ENCODE measurements around the gene SPG21. TPM values are rescaled to one million over a fixed set of nuclear protein-coding genes. Genes with fewer than 3 reads are reported as not detected.

The SPG21 gene
- total and polyA plus RNA-seq, 2 donors (not counting 1 experiment from before 2014, with no cell fraction given) = 43.7 to 94.4 TPM

DNA sequence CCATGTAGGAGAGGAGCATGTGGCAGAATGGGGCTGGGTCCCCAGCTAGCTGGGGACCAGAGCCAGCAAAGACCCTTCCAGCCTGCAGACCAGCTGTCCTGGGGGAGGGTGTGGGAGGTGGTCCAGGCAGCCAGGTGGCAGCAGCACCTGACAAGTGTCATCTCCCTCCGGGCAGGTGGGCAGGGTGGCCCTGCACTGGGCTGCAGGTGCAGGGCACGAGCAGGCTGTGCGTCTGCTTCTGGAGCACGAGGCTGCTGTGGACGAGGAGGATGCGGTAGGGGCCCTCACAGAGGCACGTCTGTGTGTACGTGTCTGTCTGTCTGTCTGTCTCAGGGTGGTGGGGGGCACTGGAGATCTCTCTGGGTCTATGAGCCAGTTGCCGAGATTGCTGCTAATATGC is 72.5 kb downstream of the SPG21 start:
- H3K4me3 ChIP-seq (ENCODE audit: control extremely low read depth in 1 of 5, extremely low read depth in 1 of 5, insufficient read depth in 1 of 5, low read depth in 2 of 5, low read length in 4 of 5) = no peak overlapping the region
- 92% methylated on average over 8 of the region's 9 CpGs for WGBS (ENCODE audit: insufficient coverage)
- ChIA-PET POLR2A (no interaction called here), CTCF (interaction anchor here (1.0 kb wide), 1 partner anchor 187 kb away, joined by 3 read pairs; no protein-coding TSS in a partner anchor)
- no peak overlapping the region for H3K27ac ChIP-seq (ENCODE audit: low read length in 2 of 2)
- TF ChIP-seq EZH2 (IDR thresholded peaks at IDR 0.05; ENCODE audit: borderline replicate concordance, insufficient read depth, low read depth, low read length, poor library complexity, severe bottlenecking) = no peak
- TF ChIP-seq, protein P1, sequence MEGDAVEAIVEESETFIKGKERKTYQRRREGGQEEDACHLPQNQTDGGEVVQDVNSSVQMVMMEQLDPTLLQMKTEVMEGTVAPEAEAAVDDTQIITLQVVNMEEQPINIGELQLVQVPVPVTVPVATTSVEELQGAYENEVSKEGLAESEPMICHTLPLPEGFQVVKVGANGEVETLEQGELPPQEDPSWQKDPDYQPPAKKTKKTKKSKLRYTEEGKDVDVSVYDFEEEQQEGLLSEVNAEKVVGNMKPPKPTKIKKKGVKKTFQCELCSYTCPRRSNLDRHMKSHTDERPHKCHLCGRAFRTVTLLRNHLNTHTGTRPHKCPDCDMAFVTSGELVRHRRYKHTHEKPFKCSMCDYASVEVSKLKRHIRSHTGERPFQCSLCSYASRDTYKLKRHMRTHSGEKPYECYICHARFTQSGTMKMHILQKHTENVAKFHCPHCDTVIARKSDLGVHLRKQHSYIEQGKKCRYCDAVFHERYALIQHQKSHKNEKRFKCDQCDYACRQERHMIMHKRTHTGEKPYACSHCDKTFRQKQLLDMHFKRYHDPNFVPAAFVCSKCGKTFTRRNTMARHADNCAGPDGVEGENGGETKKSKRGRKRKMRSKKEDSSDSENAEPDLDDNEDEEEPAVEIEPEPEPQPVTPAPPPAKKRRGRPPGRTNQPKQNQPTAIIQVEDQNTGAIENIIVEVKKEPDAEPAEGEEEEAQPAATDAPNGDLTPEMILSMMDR (IDR thresholded peaks at IDR 0.05) = no peak
- no peak overlapping the region for H3K4me2 ChIP-seq (replicated peaks; ENCODE audit: low read depth, low read length, poor library complexity, severe bottlenecking)
- Mint-ChIP-seq H3K4me3 (no peak overlapping the region), H3K27ac (no peak overlapping the region), H3K27me3 (no peaks in the 10 kb centered on the region), H3K4me1 (peaks cover under 1% of the 10 kb centered on the region), H3K9me3 (ENCODE audit: insufficient read depth) (no peaks in the 10 kb centered on the region)
- H3K9me3 ChIP-seq (ENCODE audit: control extremely low read depth in 1 of 3, control insufficient read depth in 2 of 3, insufficient read depth in 1 of 3, low read length in 2 of 3) = no peaks in the 10 kb centered on the region
- DNase-seq (no peak), ATAC-seq (ENCODE audit: low read depth) (no peak)
- intact Hi-C loops (cut with micrococcal nuclease) = no loop called here
- H3K4me1 ChIP-seq (ENCODE audit: control insufficient read depth in 2 of 2, insufficient read depth in 2 of 2, low read length in 2 of 2) = no peaks in the 10 kb centered on the region
- H3K27me3 ChIP-seq (replicated peaks in 1 of 4; ENCODE audit: control extremely low read depth in 1 of 4, control insufficient read depth in 3 of 4, insufficient read depth in 4 of 4, low read length in 3 of 4) = peaks cover 0 to 2% (median 0%) of the 10 kb centered on the region in 4 experiments
- no peak overlapping the region for H3K9ac ChIP-seq (ENCODE audit: low read length)
- H2AFZ ChIP-seq (ENCODE audit: insufficient read depth, low read depth, low read length, poor library complexity, severe bottlenecking) = no peak overlapping the region
- H4K20me1 ChIP-seq (ENCODE audit: control insufficient read depth, insufficient read depth, low read length, poor library complexity, severe bottlenecking) = no peaks in the 10 kb centered on the region
- H3K36me3 ChIP-seq (replicated peaks in 1 of 2; ENCODE audit: control extremely low read depth in 1 of 2, control insufficient read depth in 1 of 2, extremely low read depth in 1 of 2, insufficient read depth in 2 of 2, low read length in 1 of 2) = no peaks in the 10 kb centered on the region
- no peaks in the 10 kb centered on the region for H3K79me2 ChIP-seq (ENCODE audit: control insufficient read depth, insufficient read depth, low read length)

DNA sequence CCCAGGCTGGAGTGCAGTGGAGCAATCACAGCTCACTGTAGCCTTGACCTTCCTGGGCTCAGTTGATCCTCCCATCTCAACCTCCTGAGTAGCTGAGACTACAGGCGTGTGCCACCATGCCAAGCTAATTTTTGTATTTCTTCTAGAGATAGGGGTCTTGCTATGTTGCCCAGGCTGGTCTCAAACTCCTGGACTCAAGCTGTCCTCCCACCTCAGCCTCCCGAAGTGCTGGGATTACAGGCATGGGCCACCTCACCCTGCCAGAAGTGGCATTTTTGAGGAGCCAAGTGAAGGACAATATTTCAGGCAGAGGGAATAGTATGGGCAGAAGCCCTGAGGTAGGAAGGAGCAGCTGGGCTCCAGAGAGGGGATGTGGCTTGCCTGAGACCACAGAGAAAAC is 73.3 kb downstream of the SPG21 start:
- peaks cover 2 to 3% of the 10 kb centered on the region in 2 donors for H3K4me1 ChIP-seq (ENCODE audit: control insufficient read depth in 2 of 2, insufficient read depth in 2 of 2, low read length in 2 of 2)
- no peak overlapping the region for H3K4me3 Mint-ChIP-seq
- H3K79me2 ChIP-seq (ENCODE audit: control insufficient read depth, insufficient read depth, low read length) = no peaks in the 10 kb centered on the region
- no peak overlapping the region for H3K4me3 ChIP-seq (ENCODE audit: control extremely low read depth in 1 of 5, extremely low read depth in 1 of 5, insufficient read depth in 1 of 5, low read depth in 2 of 5, low read length in 4 of 5)
- no peak for ATAC-seq (ENCODE audit: low read depth)
- no peaks in the 10 kb centered on the region for H3K9me3 ChIP-seq (ENCODE audit: control extremely low read depth in 1 of 3, control insufficient read depth in 2 of 3, insufficient read depth in 1 of 3, low read length in 2 of 3)
- peaks cover under 1% of the 10 kb centered on the region for H3K27me3 Mint-ChIP-seq
- TF ChIP-seq, protein P1 (IDR thresholded peaks at IDR 0.05) = no peak
- TF ChIP-seq EZH2 (IDR thresholded peaks at IDR 0.05; ENCODE audit: borderline replicate concordance, insufficient read depth, low read depth, low read length, poor library complexity, severe bottlenecking) = no peak
- peaks cover 0 to 8% (median 3%) of the 10 kb centered on the region in 4 experiments for H3K27me3 ChIP-seq (replicated peaks in 1 of 4; ENCODE audit: control extremely low read depth in 1 of 4, control insufficient read depth in 3 of 4, insufficient read depth in 4 of 4, low read length in 3 of 4)
- H3K9ac ChIP-seq (ENCODE audit: low read length) = no peak overlapping the region
- H3K4me2 ChIP-seq (replicated peaks; ENCODE audit: low read depth, low read length, poor library complexity, severe bottlenecking) = no peak overlapping the region
- no CpG with 5 or more reads among the region's 2 CpGs for WGBS (ENCODE audit: insufficient coverage)
- no peak overlapping the region for H3K27ac Mint-ChIP-seq
- H3K27ac ChIP-seq (ENCODE audit: low read length in 2 of 2) = no peak overlapping the region
- no peak overlapping the region for H2AFZ ChIP-seq (ENCODE audit: insufficient read depth, low read depth, low read length, poor library complexity, severe bottlenecking)
- intact Hi-C loops (cut with micrococcal nuclease) = no loop called here
- ChIA-PET POLR2A (no interaction called here), CTCF (interaction anchor here (1.2 to 1.7 kb wide), 3 partner anchors 10 to 188 kb away, joined by 3 to 6 read pairs (median 3); no protein-coding TSS in a partner anchor)
- peaks cover 5% of the 10 kb centered on the region for H3K4me1 Mint-ChIP-seq
- no peaks in the 10 kb centered on the region for H3K36me3 ChIP-seq (replicated peaks in 1 of 2; ENCODE audit: control extremely low read depth in 1 of 2, control insufficient read depth in 1 of 2, extremely low read depth in 1 of 2, insufficient read depth in 2 of 2, low read length in 1 of 2)
- no peak for DNase-seq
- H3K9me3 Mint-ChIP-seq (ENCODE audit: insufficient read depth) = no peaks in the 10 kb centered on the region
- no peaks in the 10 kb centered on the region for H4K20me1 ChIP-seq (ENCODE audit: control insufficient read depth, insufficient read depth, low read length, poor library complexity, severe bottlenecking)

Data from B cell (primary cell).